ENCODE measurements around the gene SLC8B1.

The SLC8B1 gene

GRCh38 chr12:113278141-113278540 is 56.8 kb downstream of the SLC8B1 start:
- TF ChIP-seq CTCF (IDR thresholded peaks at IDR 0.05): no peak
- Histone ChIP-seq H3K27ac (no peak overlapping the region), H3K36me3 (peaks cover 71 to 92% (median 86%) of the 10 kb centered on the region in 3 donors), H3K4me3 (no peak overlapping the region), H3K27me3 (no peaks in the 10 kb centered on the region), H3K9me3 (no peaks in the 10 kb centered on the region), H3K4me1 (peaks cover 0 to 13% (median 5%) of the 10 kb centered on the region in 4 donors)
- DNase-seq: peak in 1 of 2 donors; percentile 8
- intact Hi-C loops (cut with DNase I; ENCODE audit: low total_unique reads): no loop called here

GRCh38 chr12:113277511-113277910 is 57.4 kb downstream of the SLC8B1 start:
- TF ChIP-seq CTCF (IDR thresholded peaks at IDR 0.05): no peak
- DNase-seq: no peak
- peaks cover 71 to 89% (median 81%) of the 10 kb centered on the region in 3 donors for H3K36me3 ChIP-seq

GRCh38 chr12:113276946-113277500 is 57.9 kb downstream of the SLC8B1 start:
- no peak for TF ChIP-seq CTCF (IDR thresholded peaks at IDR 0.05)
- Histone ChIP-seq H3K4me1 (peaks cover 0 to 24% (median 15%) of the 10 kb centered on the region in 4 donors), H3K27ac (peak overlapping the region in 1 of 2 donors; percentile 14), H3K27me3 (no peaks in the 10 kb centered on the region), H3K36me3 (peaks cover 71 to 85% (median 76%) of the 10 kb centered on the region in 3 donors), H3K9me3 (no peaks in the 10 kb centered on the region), H3K4me3 (no peak overlapping the region)
- peak in 1 of 2 donors; percentile 16 for DNase-seq
- intact Hi-C loops (cut with DNase I; ENCODE audit: low total_unique reads): no loop called here

More at GRCh38 chr12:113277511-113277910, 57.4 kb downstream of the SLC8B1 start:
- Histone ChIP-seq H3K27ac (no peak overlapping the region), H3K9me3 (no peaks in the 10 kb centered on the region), H3K4me3 (no peak overlapping the region), H3K4me1 (peaks cover 0 to 19% (median 11%) of the 10 kb centered on the region in 4 donors), H3K27me3 (no peaks in the 10 kb centered on the region)
- intact Hi-C loops (cut with DNase I; ENCODE audit: low total_unique reads): no loop called here

GRCh38 chr12:113276306-113276705 is 58.6 kb downstream of the SLC8B1 start:
- no peak for TF ChIP-seq CTCF (IDR thresholded peaks at IDR 0.05)
- DNase-seq: peak in 1 of 2 donors; percentile 7
- intact Hi-C loops (cut with DNase I; ENCODE audit: low total_unique reads): no loop called here
- H3K4me3 ChIP-seq: no peak overlapping the region
- H3K4me1 ChIP-seq: peaks cover 0 to 31% (median 21%) of the 10 kb centered on the region in 4 donors
- H3K27ac ChIP-seq: peak overlapping the region; percentile 14 to 26
- H3K36me3 ChIP-seq: peaks cover 64 to 85% (median 72%) of the 10 kb centered on the region in 3 donors
- no peaks in the 10 kb centered on the region for H3K27me3 ChIP-seq
- no peaks in the 10 kb centered on the region for H3K9me3 ChIP-seq

- no peak overlapping the region for H3K4me3 ChIP-seq
- H3K36me3 ChIP-seq: peaks cover 54 to 84% (median 69%) of the 10 kb centered on the region in 3 donors
- TF ChIP-seq CTCF (IDR thresholded peaks at IDR 0.05): no peak
- no peaks in the 10 kb centered on the region for H3K9me3 ChIP-seq
- no peaks in the 10 kb centered on the region for H3K27me3 ChIP-seq
- peak overlapping the region in 1 of 2 donors; percentile 84 for H3K27ac ChIP-seq
- H3K4me1 ChIP-seq: peaks cover 0 to 40% (median 27%) of the 10 kb centered on the region in 4 donors
- intact Hi-C loops (cut with DNase I; ENCODE audit: low total_unique reads): loop anchor here (5.0 kb wide), 1 partner anchor 83 kb away; no protein-coding TSS in a partner anchor
- DNase-seq: no peak
Measured at GRCh38 chr12:113274848-113275247, 60.1 kb downstream of the SLC8B1 start.
